DMS 273 (cell line): ENCODE results near the gene TSPAN5.

Experiments
- DNase-seq: peaks from one replicate; lab custom pipeline; 2025; ENCODE audit not compliant: unreplicated experiment; lab: John Stamatoyannopoulos, UW

The TSPAN5 gene

DNA sequence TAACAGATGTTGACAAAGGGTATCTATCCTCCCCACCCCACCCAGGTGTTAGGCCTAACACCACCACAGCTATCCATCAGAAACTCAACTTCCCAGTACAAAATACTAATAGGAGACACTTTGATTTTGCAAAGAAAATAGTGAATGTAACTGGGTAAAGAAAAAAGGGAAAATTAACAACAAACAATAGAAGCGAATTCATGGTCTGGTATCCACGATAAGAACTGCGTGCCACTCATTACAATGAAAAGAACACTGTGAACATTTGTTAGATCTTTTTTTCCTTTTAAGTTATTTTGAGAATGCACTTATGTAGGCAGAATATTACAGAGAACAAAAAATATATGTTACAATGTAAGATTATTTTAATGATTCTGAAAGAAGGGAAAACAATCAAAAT is 12.0 kb downstream of the TSPAN5 start:
- no peak for DNase-seq

GRCh38 chr4:98645527-98645926 is 12.9 kb downstream of the TSPAN5 start:
- DNase-seq, result no peak

DNA sequence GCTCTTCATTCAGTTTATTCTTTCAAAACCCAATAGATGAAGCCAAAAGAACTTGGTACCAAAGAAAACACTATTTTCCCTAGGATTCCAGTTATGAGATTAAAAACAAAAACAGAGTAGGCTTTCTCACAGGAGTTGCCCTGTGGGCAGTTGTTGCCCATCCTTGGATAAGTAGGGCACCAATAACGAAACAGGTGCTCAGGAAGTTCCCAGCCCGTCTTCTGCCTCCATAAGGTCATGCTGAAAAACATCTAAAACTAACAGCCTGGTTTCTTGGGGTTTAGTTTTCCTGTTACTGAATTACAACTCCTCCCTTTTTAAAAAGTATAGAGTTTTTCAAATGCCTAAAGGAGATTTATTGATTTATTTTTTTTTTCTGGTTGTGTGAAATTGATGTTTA is 14.7 kb downstream of the TSPAN5 start:
- no peak for DNase-seq

- no peak for DNase-seq
Measured at GRCh38 chr4:98642991-98643426, 15.4 kb downstream of the TSPAN5 start.

- no peak for DNase-seq
Measured at GRCh38 chr4:98641906-98642668, 16.3 kb downstream of the TSPAN5 start.

DNA sequence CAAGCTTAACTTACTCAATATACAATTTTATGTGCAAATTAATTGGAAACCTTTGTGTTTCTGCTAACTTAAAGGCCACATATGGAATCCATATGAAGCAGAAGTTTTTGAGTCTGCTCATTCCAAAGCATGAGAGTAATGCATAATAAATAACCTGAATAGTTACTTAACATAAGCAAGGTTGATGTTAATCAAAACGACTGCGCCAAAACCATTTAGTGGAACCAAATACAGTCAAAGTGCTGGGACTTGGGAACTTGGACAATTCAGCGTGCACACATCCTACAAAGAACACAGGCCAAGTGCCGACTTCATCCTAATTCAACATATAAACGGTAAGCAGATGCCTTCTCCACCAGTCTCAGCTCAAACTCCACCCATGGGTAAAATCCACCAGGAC is 17.0 kb downstream of the TSPAN5 start:
- DNase-seq, result no peak

DNA sequence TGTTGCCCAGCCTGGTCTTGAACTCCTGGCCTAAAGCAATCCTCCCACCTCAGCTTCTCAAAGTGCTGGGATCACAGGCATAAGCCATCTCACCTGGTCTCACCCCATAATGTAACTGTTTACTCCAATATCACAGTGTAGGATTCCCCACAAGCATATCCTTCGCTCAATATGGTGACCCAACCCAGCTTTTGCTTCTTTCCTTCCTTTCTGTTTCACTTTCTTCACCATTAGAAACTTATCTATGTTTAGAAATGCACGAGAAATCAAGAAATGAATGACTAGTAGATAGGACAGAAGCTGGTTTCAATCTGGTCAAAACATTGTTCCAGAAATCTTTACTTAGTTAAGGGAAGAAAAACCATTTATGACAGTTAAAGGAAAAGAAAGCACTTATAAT is 18.9 kb downstream of the TSPAN5 start:
- DNase-seq, result no peak

GRCh38 chr4:98639108-98639507 is 19.3 kb downstream of the TSPAN5 start:
- no peak for DNase-seq

DNA sequence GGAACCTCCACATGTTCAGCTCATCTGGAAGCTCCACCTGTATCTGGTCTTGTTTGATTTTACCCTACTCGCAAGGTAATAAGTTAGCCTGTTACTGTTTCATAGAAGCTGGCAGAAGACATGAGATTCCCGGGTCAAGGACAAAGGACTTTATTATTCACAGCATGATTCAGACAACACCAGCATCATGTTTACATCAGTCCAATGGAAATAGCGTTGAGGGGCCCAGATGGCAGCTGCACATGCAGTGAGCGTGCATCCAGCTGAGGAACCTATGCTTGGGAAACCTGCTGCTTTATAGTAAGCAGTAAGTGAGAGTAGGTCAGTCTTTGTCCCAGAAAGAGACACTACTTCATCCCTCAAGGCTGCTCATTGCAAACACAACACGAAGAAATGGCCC is 19.8 kb downstream of the TSPAN5 start:
- peak; percentile 67 for DNase-seq

- DNase-seq, result peak; percentile 41
Measured at GRCh38 chr4:98634061-98634460, 24.4 kb downstream of the TSPAN5 start.

GRCh38 chr4:98633159-98633558 is 25.3 kb downstream of the TSPAN5 start:
- no peak for DNase-seq

DNA sequence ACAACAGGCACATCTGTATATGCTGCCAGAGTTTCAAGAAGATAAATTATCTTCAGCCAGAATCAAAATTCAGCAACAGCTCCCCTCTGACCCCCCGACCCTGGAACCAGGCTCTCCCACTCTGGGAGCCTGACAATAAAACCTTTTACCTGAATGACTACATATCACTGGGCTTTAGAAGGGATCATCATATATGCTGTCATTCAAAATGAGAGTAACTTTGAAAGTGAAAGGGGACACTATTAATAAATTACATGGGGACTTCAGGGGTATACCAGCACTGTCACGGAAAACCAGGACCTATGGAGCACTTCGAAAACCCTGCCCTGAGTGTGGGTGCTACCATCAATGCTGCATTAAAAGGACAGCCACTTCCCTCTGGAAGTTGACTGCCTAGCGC is 26.2 kb downstream of the TSPAN5 start:
- DNase-seq, result no peak

DNA sequence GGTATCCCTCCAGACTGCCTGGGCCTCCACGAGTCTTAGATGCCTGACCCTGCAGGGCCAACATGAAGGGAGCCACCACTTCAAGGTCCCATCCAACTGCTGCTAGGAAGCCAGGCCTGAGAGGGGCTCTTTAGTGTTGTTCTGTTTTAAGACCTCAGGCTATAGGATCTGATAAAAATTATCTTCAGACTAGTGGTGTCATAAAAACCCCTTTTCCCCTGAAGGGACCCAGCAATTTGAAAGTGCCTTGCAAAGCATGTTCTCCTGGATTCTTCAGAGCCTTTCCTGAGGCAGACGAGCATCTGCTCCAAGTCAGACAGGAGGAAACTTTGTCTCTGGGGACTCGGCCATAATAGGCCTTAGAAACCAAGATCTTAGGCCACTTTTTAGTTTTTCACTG is 26.9 kb downstream of the TSPAN5 start:
- DNase-seq, result peak; percentile 19

DNA sequence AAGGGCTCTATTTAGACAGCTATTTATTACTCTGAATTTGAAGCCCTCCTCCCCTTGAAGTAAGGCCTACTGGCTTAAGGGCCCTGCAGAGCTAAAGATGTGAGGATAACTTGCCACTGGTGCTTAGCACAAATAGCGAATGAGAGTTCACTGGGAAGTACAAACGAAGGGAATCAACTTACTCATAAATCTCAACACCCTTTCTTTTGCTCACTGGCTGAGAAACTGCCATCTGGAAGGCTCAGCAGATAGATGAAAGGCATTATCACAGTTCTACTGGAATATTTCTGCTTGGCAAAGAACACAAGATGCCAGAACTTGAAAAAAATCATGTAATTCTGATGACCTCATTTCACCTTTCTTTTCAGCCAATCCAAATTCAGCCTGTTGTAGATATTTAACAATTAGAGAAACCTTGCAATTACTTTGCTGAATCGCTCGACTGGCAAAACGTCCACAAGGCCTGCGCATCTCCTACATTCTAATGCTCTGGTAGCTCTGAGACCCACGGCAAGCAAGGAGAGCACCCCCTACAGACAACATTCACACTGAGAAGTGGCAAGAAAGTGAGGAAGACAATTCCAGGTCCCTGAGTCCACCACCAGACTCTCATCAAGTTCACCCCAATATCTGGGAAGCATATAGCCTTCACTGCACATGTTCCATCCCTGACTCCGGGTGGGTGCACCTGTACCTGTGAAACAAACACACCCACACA is 27.5 kb downstream of the TSPAN5 start:
- DNase-seq, result peak; percentile 66

GRCh38 chr4:98627531-98628257 is 30.7 kb downstream of the TSPAN5 start:
- DNase-seq, result no peak

GRCh38 chr4:98626350-98626749 is 32.1 kb downstream of the TSPAN5 start:
- peak; percentile 58 for DNase-seq

GRCh38 chr4:98625920-98626319 is 32.5 kb downstream of the TSPAN5 start:
- no peak for DNase-seq

DNA sequence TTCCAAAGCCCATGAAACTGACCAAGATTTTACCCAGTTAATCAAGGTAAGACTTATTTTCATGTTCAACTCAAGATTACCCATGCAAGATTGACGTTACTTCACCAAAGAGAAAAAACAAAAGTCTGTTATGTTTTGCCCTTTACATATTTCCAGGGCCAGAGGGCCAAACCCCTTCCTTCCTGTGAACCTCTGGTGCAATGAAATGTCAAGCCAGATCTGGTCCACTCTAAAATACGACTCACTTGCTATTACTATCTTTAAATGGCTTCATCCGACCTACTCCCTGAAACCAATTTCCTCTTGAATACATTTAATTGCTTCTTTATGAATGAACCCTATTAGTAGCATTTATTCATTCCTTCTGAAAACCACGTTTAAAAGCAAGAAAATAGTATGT is 33.0 kb downstream of the TSPAN5 start:
- no peak for DNase-seq

- no peak for DNase-seq
Measured at GRCh38 chr4:98624642-98625041, 33.8 kb downstream of the TSPAN5 start.

- DNase-seq, result no peak
Measured at GRCh38 chr4:98624144-98624543, 34.3 kb downstream of the TSPAN5 start.

DNA sequence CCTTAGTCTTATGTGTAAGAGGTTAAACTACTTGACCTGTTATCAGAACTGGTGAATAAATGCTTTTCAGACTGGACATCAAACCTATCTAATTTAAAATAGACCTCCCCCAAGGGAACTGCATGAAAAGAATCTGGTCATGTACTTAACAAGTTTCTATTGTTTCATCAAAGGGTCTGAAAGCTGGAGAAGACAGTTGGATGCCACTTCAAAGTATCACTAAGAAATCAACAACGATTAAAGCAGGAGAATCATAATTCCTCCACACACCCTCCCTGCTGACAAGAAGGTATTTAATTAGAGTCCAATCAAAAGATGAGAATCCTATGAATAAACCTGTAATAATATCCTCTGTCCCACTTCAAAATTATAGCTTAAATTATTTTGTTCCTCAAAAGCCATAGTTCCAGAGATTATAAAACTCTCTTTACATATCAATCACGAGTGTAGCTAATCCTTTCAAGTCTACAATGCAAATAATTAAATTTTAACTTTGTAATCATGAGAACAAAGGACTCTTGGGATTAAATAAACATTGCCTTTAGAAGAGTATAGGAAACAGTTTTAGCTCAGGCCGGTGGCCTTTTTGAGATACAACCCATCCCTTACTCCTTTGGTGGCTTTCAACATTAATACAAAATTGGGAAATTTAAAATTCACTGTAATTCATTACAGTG is 35.1 kb downstream of the TSPAN5 start:
- no peak for DNase-seq
